ENCODE measurements around the gene SHC2.
"Not testable (repeated sequence)": the region's sequence is repeated elsewhere in the genome, so short reads cannot be mapped to it uniquely, and the experiment has no call there.

The SHC2 gene

GRCh38 chr19:439167-439900, 21.5 kb downstream of the SHC2 start:
- TF ChIP-seq GATA1 (IDR thresholded peaks at IDR 0.05; ENCODE audit: low read depth, low read length): no peak
- no peak for TF ChIP-seq POLR2A (IDR thresholded peaks at IDR 0.05; ENCODE audit: low read length)
- DNase-seq: no peak

- TF ChIP-seq POLR2A (IDR thresholded peaks at IDR 0.05; ENCODE audit: low read length) (no peak), GATA1 (IDR thresholded peaks at IDR 0.05; ENCODE audit: low read depth, low read length) (no peak)
Observed at GRCh38 chr19:438416-438958, 22.3 kb downstream of the SHC2 start.

GRCh38 chr19:437041-437440, 23.8 kb downstream of the SHC2 start:
- DNase-seq: no peak

More at GRCh38 chr19:438416-438958, 22.3 kb downstream of the SHC2 start:
- DNase-seq: no peak

GRCh38 chr19:436413-436950, 24.4 kb downstream of the SHC2 start:
- TF ChIP-seq GATA1 (IDR thresholded peaks at IDR 0.05; ENCODE audit: low read depth, low read length): no peak
- TF ChIP-seq POLR2A (IDR thresholded peaks at IDR 0.05; ENCODE audit: low read length): no peak
- no peak for DNase-seq

More at GRCh38 chr19:437041-437440, 23.8 kb downstream of the SHC2 start:
- TF ChIP-seq GATA1 (IDR thresholded peaks at IDR 0.05; ENCODE audit: low read depth, low read length) (no peak), POLR2A (IDR thresholded peaks at IDR 0.05; ENCODE audit: low read length) (no peak)

GRCh38 chr19:435707-436412, 25.0 kb downstream of the SHC2 start:
- no peak for DNase-seq
- TF ChIP-seq GATA1 (IDR thresholded peaks at IDR 0.05; ENCODE audit: low read depth, low read length) (no peak), POLR2A (IDR thresholded peaks at IDR 0.05; ENCODE audit: low read length) (no peak)

- no peak for DNase-seq
- TF ChIP-seq GATA1 (IDR thresholded peaks at IDR 0.05; ENCODE audit: low read depth, low read length): no peak
- no peak for TF ChIP-seq POLR2A (IDR thresholded peaks at IDR 0.05; ENCODE audit: low read length)
Observed at GRCh38 chr19:435056-435706, 25.7 kb downstream of the SHC2 start.

- no peak for TF ChIP-seq GATA1 (IDR thresholded peaks at IDR 0.05; ENCODE audit: low read depth, low read length)
- TF ChIP-seq POLR2A (IDR thresholded peaks at IDR 0.05; ENCODE audit: low read length): no peak
Observed at GRCh38 chr19:434152-434960, 26.5 kb downstream of the SHC2 start.

GRCh38 chr19:430701-431100, 30.1 kb downstream of the SHC2 start:
- DNase-seq: no peak
- TF ChIP-seq GATA1 (IDR thresholded peaks at IDR 0.05; ENCODE audit: low read depth, low read length): no peak
- no peak for TF ChIP-seq POLR2A (IDR thresholded peaks at IDR 0.05; ENCODE audit: low read length)

More at GRCh38 chr19:434152-434960, 26.5 kb downstream of the SHC2 start:
- DNase-seq: no peak

GRCh38 chr19:428149-428548, 32.7 kb downstream of the SHC2 start:
- no peak for TF ChIP-seq GATA1 (IDR thresholded peaks at IDR 0.05; ENCODE audit: low read depth, low read length)
- no peak for TF ChIP-seq POLR2A (IDR thresholded peaks at IDR 0.05; ENCODE audit: low read length)
- no peak for DNase-seq

- not testable (repeated sequence) for DNase-seq
Observed at GRCh38 chr19:427675-428074, 33.2 kb downstream of the SHC2 start.

GRCh38 chr19:426725-427445, 33.9 kb downstream of the SHC2 start:
- TF ChIP-seq GATA1 (IDR thresholded peaks at IDR 0.05; ENCODE audit: low read depth, low read length) (no peak), POLR2A (IDR thresholded peaks at IDR 0.05; ENCODE audit: low read length) (no peak)
- no peak for DNase-seq

GRCh38 chr19:425056-425455, 35.8 kb downstream of the SHC2 start:
- TF ChIP-seq GATA1 (IDR thresholded peaks at IDR 0.05; ENCODE audit: low read depth, low read length): no peak
- TF ChIP-seq POLR2A (IDR thresholded peaks at IDR 0.05; ENCODE audit: low read length): no peak
- no peak for DNase-seq

- TF ChIP-seq GATA1 (IDR thresholded peaks at IDR 0.05; ENCODE audit: low read depth, low read length) (no peak), POLR2A (IDR thresholded peaks at IDR 0.05; ENCODE audit: low read length) (no peak)
- no peak for DNase-seq
Observed at GRCh38 chr19:424546-424945, 36.3 kb downstream of the SHC2 start.
